GM10248 (cell line): Measurements from ENCODE around the gene CALML3.

Experiments used
- CTCF ChIA-PET: fragments of 300-600 bp; sonication (Branson Sonifier 250); formaldehyde crosslinking; extraction: SDS; loops from one replicate; lab custom pipeline; 2021; ENCODE audit warnings: antibody characterized with exemption; lab: Yijun Ruan, JAX
- POLR2A ChIA-PET: fragments of 350-650 bp; sonication (Branson Sonifier 250); formaldehyde crosslinking; extraction: SDS; loops from one replicate; lab custom pipeline; 2020; ENCODE audit warnings: antibody characterized with exemption; lab: Yijun Ruan, JAX
- DNase-seq: peaks from one replicate; pipeline ENCODE4 v3.0.0; 2012; ENCODE audit errors: extremely low spot score
- CTCF ChIP-seq: IDR thresholded peaks from 2 replicates; pipeline ENCODE4 v1.5.1; 2012; ENCODE audit warnings: mild to moderate bottlenecking, low read depth; ENCODE audit errors: extremely low read depth, missing control alignments, control extremely low read depth

CALML3 gene

DNA sequence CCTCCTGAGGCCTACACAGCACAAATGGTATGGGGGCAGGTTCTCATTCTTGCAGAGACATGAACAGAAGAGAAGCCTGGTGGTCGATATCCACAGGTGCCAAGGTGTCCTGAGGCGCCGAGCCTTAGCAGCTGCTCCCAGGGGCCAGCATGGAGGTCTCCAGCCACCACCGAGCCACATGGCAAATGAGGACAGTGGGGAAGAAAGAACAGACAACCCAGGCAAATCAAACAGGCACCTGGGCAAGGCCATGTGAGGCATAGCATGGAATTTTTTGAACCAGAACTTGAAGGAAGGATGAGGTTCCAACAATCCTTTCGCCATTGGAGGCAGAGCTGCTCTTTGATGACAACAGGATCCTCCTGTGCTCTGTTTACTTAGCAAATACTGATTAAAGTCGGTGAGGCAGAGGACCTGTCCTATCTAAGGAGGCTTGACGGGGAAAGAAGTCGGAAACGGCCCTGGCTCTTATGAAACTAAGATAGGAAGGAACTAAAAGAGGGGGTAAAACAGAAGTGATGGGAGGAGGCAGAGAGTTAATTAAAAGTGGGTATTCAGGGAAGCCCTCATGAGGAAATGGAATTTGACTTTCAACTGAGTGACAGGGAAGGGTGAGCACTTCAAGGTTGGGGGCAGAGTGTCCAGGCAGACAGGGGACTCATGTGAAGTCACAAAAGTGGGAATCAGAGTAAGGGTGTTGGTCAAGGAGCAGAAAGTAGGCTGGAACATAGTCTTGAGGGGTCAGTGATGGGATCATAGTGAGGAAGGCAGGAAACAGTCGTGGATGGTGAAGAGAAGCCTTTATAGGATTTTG lies 8.6 kb upstream of the CALML3 start:
- ChIA-PET CTCF (interaction anchor here (1.0 kb wide), 1 partner anchor 15 kb away, joined by 3 read pairs; no protein-coding TSS in a partner anchor), POLR2A (no interaction called here)
- DNase-seq: no peak
- no peak for TF ChIP-seq CTCF

DNA sequence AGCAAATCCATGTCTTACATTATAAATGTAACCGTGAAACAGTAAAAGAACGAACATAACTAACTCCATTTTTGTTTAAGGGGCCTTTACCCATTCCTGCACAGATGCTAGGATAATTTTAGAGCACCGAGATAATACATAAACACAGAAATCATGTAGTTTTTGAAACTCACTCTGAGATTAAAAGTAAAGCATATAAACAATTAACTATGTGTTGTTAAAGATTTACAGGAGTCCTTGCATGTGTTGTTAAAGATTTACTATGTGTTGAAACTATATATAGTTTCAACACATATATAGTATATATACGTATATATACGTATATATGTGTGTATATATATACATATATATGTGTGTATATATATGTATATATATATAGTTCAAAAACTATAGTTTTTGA lies 7.2 kb upstream of the CALML3 start:
- TF ChIP-seq CTCF: no peak
- POLR2A ChIA-PET: no interaction called here
- DNase-seq: no peak
- CTCF ChIA-PET: interaction anchor here (1.0 kb wide), 2 partner anchors 13 to 106 kb away, joined by 3 read pairs; no protein-coding TSS in a partner anchor

DNA sequence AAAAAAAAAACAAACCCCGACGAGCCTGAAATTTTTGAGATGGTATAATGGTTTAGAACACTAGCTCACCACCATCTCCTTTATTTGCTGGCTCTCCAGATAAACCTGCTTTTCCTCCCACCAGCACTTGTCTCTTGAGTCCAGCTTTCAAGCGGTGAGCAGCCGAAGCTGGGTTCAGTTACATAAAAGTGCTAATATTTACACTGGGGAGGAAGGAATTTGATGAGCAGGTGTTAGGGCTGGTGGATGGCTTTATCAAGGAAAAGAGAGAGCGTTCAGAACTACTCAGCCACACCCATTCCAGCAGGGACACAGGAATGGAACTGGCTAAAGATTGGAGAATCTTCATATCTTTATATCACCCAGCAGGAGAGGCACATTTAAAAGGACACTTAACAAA lies 6.6 kb upstream of the CALML3 start:
- ChIA-PET POLR2A (interaction anchor here (0.6 kb wide), 1 partner anchor 1511 kb away, joined by 3 read pairs; no protein-coding TSS in a partner anchor), CTCF (no interaction called here)
- DNase-seq: no peak
- no peak for TF ChIP-seq CTCF

- POLR2A ChIA-PET: no interaction called here
- CTCF ChIA-PET: interaction anchor here (1.0 to 1.3 kb wide), 3 partner anchors 9 to 704 kb away, joined by 3 to 4 read pairs (median 3); no protein-coding TSS in a partner anchor
- no peak for TF ChIP-seq CTCF
- no peak for DNase-seq
Measured at GRCh38 chr10:5519054-5519453, 5.7 kb upstream of the CALML3 start.

DNA sequence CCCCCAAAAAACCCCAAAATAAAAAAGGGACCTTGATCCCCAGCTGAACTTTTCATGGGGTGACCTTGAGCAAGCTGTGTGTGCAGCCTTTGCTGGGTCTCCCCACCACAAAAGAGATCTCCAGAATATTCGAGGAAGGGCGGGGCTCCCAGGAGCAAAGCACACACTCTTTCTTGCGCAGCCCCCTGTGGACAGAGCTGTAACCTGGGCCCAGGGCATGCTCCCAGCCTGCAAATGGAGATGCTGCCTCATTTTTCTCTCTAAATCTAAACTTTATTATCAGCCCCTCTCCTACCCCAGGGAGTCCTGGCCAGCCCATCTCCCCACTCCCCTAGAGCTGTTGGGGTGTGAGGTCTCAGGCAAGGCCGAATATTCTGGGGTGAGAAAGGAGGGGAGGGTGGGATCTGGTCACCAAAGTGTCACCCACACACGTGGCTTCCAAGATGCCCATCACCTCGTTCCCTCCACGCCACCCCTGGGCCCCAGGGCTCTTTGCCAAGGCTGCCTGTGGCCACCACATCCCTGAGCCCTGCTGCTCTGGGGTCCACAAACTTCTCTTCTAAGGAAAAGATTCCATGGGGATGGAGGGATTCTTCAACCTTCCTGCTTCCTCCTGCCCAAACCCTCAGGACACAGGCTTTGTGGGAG lies 1.7 kb upstream of the CALML3 start:
- POLR2A ChIA-PET: no interaction called here
- no peak for TF ChIP-seq CTCF
- CTCF ChIA-PET: no interaction called here
- no peak for DNase-seq

DNA sequence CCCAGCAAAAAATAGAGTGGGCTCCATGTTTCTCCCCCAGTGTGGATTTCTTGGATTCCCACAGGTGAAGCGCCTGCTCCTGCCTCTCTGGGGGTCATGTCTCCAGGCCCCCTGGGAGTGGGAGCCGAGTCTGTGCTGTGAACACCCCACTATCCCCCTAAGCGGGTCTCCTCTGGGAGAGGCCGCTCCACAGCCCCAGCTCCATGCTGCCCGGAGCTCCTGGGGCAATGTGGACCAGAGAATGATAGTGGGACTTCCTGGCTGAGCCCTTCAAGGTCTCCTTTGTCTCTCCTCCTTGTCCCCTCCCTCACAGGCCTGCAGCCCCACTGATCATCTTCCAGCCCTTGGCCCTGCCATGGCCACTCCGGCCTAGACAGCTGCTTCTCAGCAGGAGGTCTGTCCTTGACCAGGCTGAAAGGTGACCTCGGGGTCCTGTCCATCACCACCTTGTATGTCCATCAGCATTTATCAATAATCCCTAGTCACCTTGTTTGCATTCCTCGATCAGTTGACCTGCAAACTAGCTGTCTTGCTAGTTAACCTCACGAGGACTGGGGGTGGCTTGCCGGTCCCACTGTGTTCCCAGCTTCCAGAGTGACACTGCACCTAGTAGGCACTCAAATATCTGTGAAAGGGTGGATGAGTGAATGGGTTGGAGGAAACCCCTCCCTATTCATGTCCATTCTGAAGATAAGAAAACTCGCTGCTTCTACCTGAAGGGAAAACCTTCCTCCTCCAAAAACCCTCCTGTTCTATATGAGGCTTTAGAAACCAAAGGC lies 776 bp upstream of the CALML3 start:
- no peak for DNase-seq
- TF ChIP-seq CTCF: no peak
- CTCF ChIA-PET: no interaction called here
- POLR2A ChIA-PET: no interaction called here
